ENCODE results near the gene PEX11A.

The PEX11A gene

GRCh38 chr15:89654847-89655805 lies 35.4 kb downstream of the PEX11A start, which contains the start of gene KIF7:
TSS of gene KIF7 (minus strand) at chr15:89655467. CDS start at chr15:89652930, 2,537 bp downstream.
- TF ChIP-seq, protein P1, sequence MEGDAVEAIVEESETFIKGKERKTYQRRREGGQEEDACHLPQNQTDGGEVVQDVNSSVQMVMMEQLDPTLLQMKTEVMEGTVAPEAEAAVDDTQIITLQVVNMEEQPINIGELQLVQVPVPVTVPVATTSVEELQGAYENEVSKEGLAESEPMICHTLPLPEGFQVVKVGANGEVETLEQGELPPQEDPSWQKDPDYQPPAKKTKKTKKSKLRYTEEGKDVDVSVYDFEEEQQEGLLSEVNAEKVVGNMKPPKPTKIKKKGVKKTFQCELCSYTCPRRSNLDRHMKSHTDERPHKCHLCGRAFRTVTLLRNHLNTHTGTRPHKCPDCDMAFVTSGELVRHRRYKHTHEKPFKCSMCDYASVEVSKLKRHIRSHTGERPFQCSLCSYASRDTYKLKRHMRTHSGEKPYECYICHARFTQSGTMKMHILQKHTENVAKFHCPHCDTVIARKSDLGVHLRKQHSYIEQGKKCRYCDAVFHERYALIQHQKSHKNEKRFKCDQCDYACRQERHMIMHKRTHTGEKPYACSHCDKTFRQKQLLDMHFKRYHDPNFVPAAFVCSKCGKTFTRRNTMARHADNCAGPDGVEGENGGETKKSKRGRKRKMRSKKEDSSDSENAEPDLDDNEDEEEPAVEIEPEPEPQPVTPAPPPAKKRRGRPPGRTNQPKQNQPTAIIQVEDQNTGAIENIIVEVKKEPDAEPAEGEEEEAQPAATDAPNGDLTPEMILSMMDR (IDR thresholded peaks at IDR 0.05), result no peak
- Histone ChIP-seq H3K9me3 (no peaks in the 10 kb centered on the region), H3K4me1 (ENCODE audit: control insufficient read depth in 1 of 2, insufficient read depth in 1 of 2, low read depth in 1 of 2, low read length in 1 of 2) (peaks cover 0 to 14% of the 10 kb centered on the region in 2 experiments), H3K27ac (no peak within 1 kb of the TSS), H3K4me3 (ENCODE audit: low read depth in 1 of 2, low read length in 1 of 2) (no peak within 1 kb of the TSS), H3K27me3 (peaks cover 81% of the 10 kb centered on the region), H3K36me3 (no peaks in the 10 kb centered on the region)

GRCh38 chr15:89654301-89654761 lies 36.2 kb downstream of the PEX11A start:
- TF ChIP-seq, protein P1 (IDR thresholded peaks at IDR 0.05), result no peak
- peaks cover 0 to 14% of the 10 kb centered on the region in 2 experiments for H3K4me1 ChIP-seq (ENCODE audit: control insufficient read depth in 1 of 2, insufficient read depth in 1 of 2, low read depth in 1 of 2, low read length in 1 of 2)
- H3K4me3 ChIP-seq (ENCODE audit: low read depth in 1 of 2, low read length in 1 of 2), result no peak overlapping the region
- H3K27ac ChIP-seq, result no peak overlapping the region
- H3K36me3 ChIP-seq, result no peaks in the 10 kb centered on the region
- H3K27me3 ChIP-seq, result peaks cover 73% of the 10 kb centered on the region
- no peaks in the 10 kb centered on the region for H3K9me3 ChIP-seq

GRCh38 chr15:89653578-89653977 lies 37.0 kb downstream of the PEX11A start:
- Histone ChIP-seq H3K27me3 (peaks cover 71% of the 10 kb centered on the region), H3K4me3 (ENCODE audit: low read depth in 1 of 2, low read length in 1 of 2) (no peak overlapping the region), H3K36me3 (no peaks in the 10 kb centered on the region), H3K4me1 (ENCODE audit: control insufficient read depth in 1 of 2, insufficient read depth in 1 of 2, low read depth in 1 of 2, low read length in 1 of 2) (peaks cover 0 to 14% of the 10 kb centered on the region in 2 experiments), H3K27ac (no peak overlapping the region), H3K9me3 (no peaks in the 10 kb centered on the region)
- TF ChIP-seq, protein P1 (IDR thresholded peaks at IDR 0.05), result no peak

GRCh38 chr15:89652666-89653065 lies 37.9 kb downstream of the PEX11A start:
- Histone ChIP-seq H3K27me3 (peaks cover 62% of the 10 kb centered on the region), H3K27ac (no peak overlapping the region), H3K4me3 (ENCODE audit: low read depth in 1 of 2, low read length in 1 of 2) (no peak overlapping the region), H3K36me3 (no peaks in the 10 kb centered on the region), H3K9me3 (no peaks in the 10 kb centered on the region), H3K4me1 (ENCODE audit: control insufficient read depth in 1 of 2, insufficient read depth in 1 of 2, low read depth in 1 of 2, low read length in 1 of 2) (peaks cover 0 to 14% of the 10 kb centered on the region in 2 experiments)
- TF ChIP-seq, protein P1 (IDR thresholded peaks at IDR 0.05), result no peak

DNA sequence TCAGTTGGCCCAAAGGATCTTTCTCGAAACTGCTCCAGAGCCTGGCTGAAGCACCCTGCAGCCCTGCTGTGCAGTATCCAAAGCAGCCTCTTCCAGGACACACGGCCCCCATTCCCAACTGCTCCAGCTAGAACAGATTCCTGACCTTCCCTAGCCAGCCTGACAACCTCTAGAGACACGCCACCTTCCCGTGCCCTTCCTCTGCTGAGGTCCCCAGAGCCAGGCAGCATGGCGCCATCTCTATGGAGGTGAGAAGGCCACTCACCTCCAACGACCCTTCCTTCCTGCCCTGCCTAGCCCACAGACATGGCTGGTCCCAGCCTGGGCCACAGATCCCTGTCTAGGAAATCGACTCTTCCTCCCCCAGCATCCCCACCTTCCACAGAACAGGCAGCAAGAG lies 38.4 kb downstream of the PEX11A start:
- H3K4me3 ChIP-seq (ENCODE audit: low read depth in 1 of 2, low read length in 1 of 2), result no peak overlapping the region
- H3K4me1 ChIP-seq (ENCODE audit: control insufficient read depth in 1 of 2, insufficient read depth in 1 of 2, low read depth in 1 of 2, low read length in 1 of 2), result peaks cover 0 to 14% of the 10 kb centered on the region in 2 experiments
- no peaks in the 10 kb centered on the region for H3K36me3 ChIP-seq
- no peaks in the 10 kb centered on the region for H3K9me3 ChIP-seq
- TF ChIP-seq, protein P1 (IDR thresholded peaks at IDR 0.05), result no peak
- H3K27ac ChIP-seq, result no peak overlapping the region
- peaks cover 57% of the 10 kb centered on the region for H3K27me3 ChIP-seq

Measured in neutrophil (primary cell).